Erythroblast (primary cell): ENCODE measurements around the gene GTF3C1.

Experiments used
- GATA1 ChIP-seq: IDR thresholded peaks from 2 replicates; pipeline ENCODE4 v1.6.1; 2011; ENCODE audit warnings: low read depth, mild to moderate bottlenecking, control low read depth, low read length, moderate library complexity
- POLR2A ChIP-seq: IDR thresholded peaks from 2 replicates; pipeline ENCODE4 v1.6.1; 2011; ENCODE audit warnings: mild to moderate bottlenecking, low read length

DNA sequence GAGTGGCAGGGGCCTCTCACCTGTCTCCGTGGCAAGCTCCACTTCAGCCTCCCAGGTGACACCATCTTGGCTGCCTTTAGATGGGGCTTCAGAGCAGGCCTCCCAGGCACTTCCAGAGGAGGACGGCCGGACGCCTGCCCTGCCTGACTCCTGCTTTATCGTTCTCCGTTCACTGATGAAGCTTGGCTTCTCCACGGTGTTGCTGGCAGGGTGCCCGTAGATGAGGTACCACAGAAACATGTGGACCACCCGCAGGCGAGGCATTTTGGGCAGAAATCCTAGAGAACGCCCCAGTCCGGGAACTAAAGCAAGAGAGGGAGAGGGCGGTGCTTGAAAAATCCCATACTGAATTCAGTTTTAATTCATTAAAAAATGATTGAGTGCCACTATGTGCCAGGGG is 54.5 kb downstream of the GTF3C1 start:
- TF ChIP-seq POLR2A = no peak
- TF ChIP-seq GATA1 = no peak
